HEK293T (cell line): ENCODE measurements around the gene IGF1R.

ENCODE experiments used
- CTCF ChIA-PET: fragments of 350-600 bp; formaldehyde crosslinking; extraction: SDS; loops from one replicate; lab custom pipeline; 2021; ENCODE audit warnings: antibody characterized with exemption, inconsistent platforms; lab: Yijun Ruan, JAX
- POLR2A ChIA-PET: fragments of 350-600 bp; formaldehyde crosslinking; extraction: SDS; loops from one replicate; lab custom pipeline; 2020; ENCODE audit warnings: antibody characterized with exemption, inconsistent platforms; lab: Yijun Ruan, JAX
- DNase-seq: peaks from one replicate; pipeline ENCODE4 v3.0.0; 2012; ENCODE audit warnings: mixed read lengths; ENCODE audit errors: extremely low spot score
- ARNT ChIP-seq: fragments of 450-650 bp; IDR thresholded peaks from 2 replicates; pipeline ENCODE4 v1.6.1; 2017; ENCODE audit warnings: mild to moderate bottlenecking
- BHLHE40 ChIP-seq: fragments of 450-650 bp; IDR thresholded peaks from 2 replicates; pipeline ENCODE4 v1.6.1; 2016; ENCODE audit warnings: mild to moderate bottlenecking, moderate library complexity, borderline replicate concordance
- CTBP1 ChIP-seq: fragments of 450-650 bp; IDR thresholded peaks from 2 replicates; pipeline ENCODE4 v1.6.1; 2016; ENCODE audit warnings: borderline replicate concordance
- ELF4 ChIP-seq: fragments of 450-650 bp; IDR thresholded peaks from 2 replicates; pipeline ENCODE4 v1.6.1; 2017; ENCODE audit warnings: antibody characterized with exemption
- FOXA1 ChIP-seq: fragments of 450-650 bp; IDR thresholded peaks from 2 replicates; pipeline ENCODE4 v1.6.1; 2016; ENCODE audit warnings: mild to moderate bottlenecking
- FOXK2 ChIP-seq: fragments of 450-650 bp; IDR thresholded peaks from 2 replicates; pipeline ENCODE4 v1.6.1; 2016; ENCODE audit warnings: mild to moderate bottlenecking
- FOXM1 ChIP-seq: fragments of 450-650 bp; IDR thresholded peaks from 2 replicates; pipeline ENCODE4 v1.6.1; 2017; ENCODE audit warnings: mild to moderate bottlenecking, borderline replicate concordance
- HDGF ChIP-seq: fragments of 450-650 bp; IDR thresholded peaks from 2 replicates; pipeline ENCODE4 v1.6.1; 2017; ENCODE audit warnings: antibody characterized with exemption, borderline replicate concordance
- L3MBTL2 ChIP-seq: fragments of 450-650 bp; conservative IDR thresholded peaks from 2 replicates; pipeline ENCODE4 v1.6.1; 2016; ENCODE audit warnings: mild to moderate bottlenecking
- LEF1 ChIP-seq: fragments of 450-650 bp; IDR thresholded peaks from 2 replicates; pipeline ENCODE4 v1.6.1; 2017; ENCODE audit warnings: mild to moderate bottlenecking, borderline replicate concordance
- NFRKB ChIP-seq: fragments of 450-650 bp; IDR thresholded peaks from 2 replicates; pipeline ENCODE4 v1.6.1; 2016; ENCODE audit warnings: mild to moderate bottlenecking, moderate library complexity
- SP1 ChIP-seq: fragments of 450-650 bp; IDR thresholded peaks from 2 replicates; pipeline ENCODE4 v1.6.1; 2017
- SUZ12 ChIP-seq: fragments of 450-650 bp; IDR thresholded peaks from 2 replicates; pipeline ENCODE4 v1.6.1; 2016; ENCODE audit warnings: mild to moderate bottlenecking
- TARDBP ChIP-seq: fragments of 450-650 bp; IDR thresholded peaks from 2 replicates; pipeline ENCODE4 v1.6.1; 2016
- ZNF384 ChIP-seq: fragments of 450-650 bp; IDR thresholded peaks from 2 replicates; pipeline ENCODE4 v1.6.1; 2016
- TF ChIP-seq, protein P1 (sequence below): fragments of 450-650 bp; IDR thresholded peaks from 2 replicates; pipeline ENCODE4 v1.6.1; 2016

Gene IGF1R

DNA sequence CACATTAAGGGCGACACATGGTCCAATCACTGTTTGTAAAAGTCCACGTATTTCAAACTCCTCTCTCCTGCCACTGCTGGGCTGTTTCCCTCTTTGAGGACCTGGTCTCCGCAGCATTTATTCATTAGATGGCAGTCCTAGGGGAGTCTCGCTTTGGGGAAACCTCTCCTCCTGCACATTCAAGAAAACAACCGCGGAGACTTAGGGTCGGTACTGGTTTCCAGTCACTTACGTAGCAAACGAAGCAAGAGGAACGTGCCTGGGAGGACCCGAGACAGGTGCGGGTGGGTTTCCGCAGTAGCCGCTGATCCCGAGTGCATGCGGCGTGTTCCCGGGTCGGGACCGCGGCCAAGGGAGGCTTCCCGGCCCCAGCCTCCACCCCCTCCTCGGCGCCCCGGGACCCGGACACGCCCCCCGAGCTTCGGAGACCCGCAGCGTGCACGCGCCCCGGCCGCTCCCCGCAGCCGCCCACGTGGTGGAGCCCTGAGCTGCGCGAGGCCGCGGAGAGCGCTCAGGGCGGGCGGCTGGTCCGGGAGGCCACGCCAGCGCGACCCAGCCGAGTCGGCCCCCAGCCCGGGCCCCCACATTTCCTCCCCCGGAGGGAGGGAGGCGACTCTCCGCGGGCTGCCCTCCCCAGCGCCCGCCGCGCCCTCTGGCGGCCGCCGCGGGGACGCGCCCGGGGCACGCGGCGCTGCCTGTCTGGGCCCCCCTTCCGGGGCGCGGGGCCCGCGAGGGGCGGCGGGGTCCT is 1.1 kb upstream of the IGF1R start:
- CTCF ChIA-PET = interaction anchor here (0.7 to 1.4 kb wide), 11 partner anchors 14 to 351 kb away, joined by 3 to 7 read pairs (median 3); no protein-coding TSS in a partner anchor
- DNase-seq = peak; percentile 77
- TF ChIP-seq ARNT (peak; percentile 67; the same call in 1 of the 2 replicates), SP1 (no peak), BHLHE40 (no peak), CTBP1 (no peak), L3MBTL2 (peak; percentile 78), ZNF384 (no peak), ELF4 (no peak), FOXA1 (no peak), LEF1 (peak; percentile 79; the same call in 1 of the 2 replicates), FOXM1 (peak; percentile 95)
- TF ChIP-seq, protein P1, sequence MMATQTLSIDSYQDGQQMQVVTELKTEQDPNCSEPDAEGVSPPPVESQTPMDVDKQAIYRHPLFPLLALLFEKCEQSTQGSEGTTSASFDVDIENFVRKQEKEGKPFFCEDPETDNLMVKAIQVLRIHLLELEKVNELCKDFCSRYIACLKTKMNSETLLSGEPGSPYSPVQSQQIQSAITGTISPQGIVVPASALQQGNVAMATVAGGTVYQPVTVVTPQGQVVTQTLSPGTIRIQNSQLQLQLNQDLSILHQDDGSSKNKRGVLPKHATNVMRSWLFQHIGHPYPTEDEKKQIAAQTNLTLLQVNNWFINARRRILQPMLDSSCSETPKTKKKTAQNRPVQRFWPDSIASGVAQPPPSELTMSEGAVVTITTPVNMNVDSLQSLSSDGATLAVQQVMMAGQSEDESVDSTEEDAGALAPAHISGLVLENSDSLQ = no peak; the same call in 1 of the 2 replicates
- POLR2A ChIA-PET = interaction anchor here (1.1 to 2.5 kb wide), 8 partner anchors 16 to 209 kb away, joined by 3 to 12 read pairs (median 5); no protein-coding TSS in a partner anchor

DNA sequence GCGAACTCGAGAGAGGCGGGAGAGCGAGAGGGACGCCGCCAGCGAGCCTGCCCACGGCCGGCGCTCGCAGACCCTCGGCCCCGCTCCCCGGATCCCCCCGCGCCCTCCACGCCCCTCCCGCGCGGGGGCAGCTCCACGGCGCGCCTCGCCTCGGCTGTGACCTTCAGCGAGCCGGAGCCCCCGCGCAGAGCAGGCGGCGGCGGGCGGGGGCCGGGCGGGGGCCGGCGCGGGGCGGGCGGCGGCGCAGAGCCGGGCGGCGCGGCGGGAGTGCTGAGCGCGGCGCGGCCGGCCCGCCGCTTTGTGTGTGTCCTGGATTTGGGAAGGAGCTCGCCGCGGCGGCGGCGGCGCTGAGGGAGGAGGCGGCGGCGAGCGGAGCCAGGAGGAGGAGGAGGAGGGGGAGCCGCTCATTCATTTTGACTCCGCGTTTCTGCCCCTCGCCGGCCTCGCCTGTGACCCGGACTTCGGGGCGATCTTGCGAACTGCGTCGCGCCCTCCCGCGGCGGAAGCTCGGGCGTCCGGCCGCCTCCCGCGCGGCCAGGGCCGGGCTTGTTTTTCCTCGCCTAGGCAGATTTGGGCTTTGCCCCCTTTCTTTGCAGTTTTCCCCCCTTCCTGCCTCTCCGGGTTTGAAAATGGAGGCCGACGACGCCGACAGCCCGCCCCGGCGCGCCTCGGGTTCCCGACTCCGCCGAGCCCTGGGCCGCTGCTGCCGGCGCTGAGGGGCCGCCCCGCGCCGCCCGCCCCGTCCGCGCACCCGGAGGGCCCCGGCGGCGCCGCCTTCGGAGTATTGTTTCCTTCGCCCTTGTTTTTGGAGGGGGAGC is 524 bp downstream of the IGF1R start:
- DNase-seq = peak; percentile 43
- ChIA-PET POLR2A (interaction anchor here (0.7 to 2.5 kb wide), 6 partner anchors 11 to 201 kb away, joined by 3 to 12 read pairs (median 4); no protein-coding TSS in a partner anchor), CTCF (interaction anchor here (0.8 to 1.4 kb wide), 3 partner anchors 39 to 130 kb away, joined by 3 to 6 read pairs (median 5); no protein-coding TSS in a partner anchor)
- TF ChIP-seq CTBP1 (no peak), SUZ12 (no peak), ARNT (no peak), HDGF (no peak), ZNF384 (no peak), FOXK2 (no peak)

- ChIA-PET POLR2A (interaction anchor here (0.7 to 2.5 kb wide), 6 partner anchors 11 to 200 kb away, joined by 3 to 12 read pairs (median 4); no protein-coding TSS in a partner anchor), CTCF (interaction anchor here (0.8 to 1.4 kb wide), 3 partner anchors 40 to 131 kb away, joined by 3 to 6 read pairs (median 5); no protein-coding TSS in a partner anchor)
- DNase-seq = peak; percentile 31
- TF ChIP-seq SP1 = no peak
- TF ChIP-seq FOXK2 = no peak
- no peak for TF ChIP-seq ARNT
- no peak for TF ChIP-seq CTBP1
- no peak for TF ChIP-seq BHLHE40
- no peak for TF ChIP-seq LEF1
- TF ChIP-seq HDGF = no peak
- TF ChIP-seq TARDBP = no peak
- no peak for TF ChIP-seq NFRKB
- TF ChIP-seq FOXA1 = no peak
- no peak for TF ChIP-seq L3MBTL2
- TF ChIP-seq, protein P1 = no peak
- no peak for TF ChIP-seq FOXM1
- no peak for TF ChIP-seq ELF4
- TF ChIP-seq ZNF384 = no peak
- no peak for TF ChIP-seq SUZ12
Observed at GRCh38 chr15:98649472-98650416, 1.4 kb downstream of the IGF1R start.

DNA sequence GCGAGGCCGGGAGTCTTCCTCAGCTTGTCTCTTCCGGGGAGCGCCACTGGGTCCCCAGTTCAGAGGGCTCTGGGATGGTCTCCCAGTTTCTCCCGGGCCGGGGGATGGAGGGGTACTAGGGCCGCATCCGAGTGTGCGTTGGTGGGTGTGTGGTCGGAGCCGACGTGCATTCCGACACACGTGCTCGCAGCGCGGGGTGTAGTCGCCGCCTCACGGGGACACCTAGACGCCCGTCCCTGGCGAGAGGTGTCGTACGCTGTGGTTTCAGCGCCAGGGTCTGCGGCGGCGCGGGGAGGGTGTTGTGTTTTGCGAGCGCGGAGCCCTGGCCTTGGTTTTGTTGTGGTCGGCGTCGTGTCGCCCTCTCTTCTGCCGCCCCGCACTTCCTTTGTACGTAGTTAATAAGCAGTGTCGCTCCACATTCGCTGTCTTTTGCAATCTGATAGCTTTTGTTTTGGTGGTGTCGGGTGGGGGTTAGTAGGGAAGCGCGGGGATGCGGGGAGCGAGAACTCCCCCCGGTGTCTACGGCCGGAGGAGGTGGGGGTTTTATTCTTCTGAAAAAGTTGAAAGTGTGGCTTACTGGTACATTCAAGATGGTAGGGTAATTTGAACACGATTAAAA is 2.2 kb downstream of the IGF1R start:
- POLR2A ChIA-PET = interaction anchor here (1.7 kb wide), 1 partner anchor 201 kb away, joined by 4 read pairs; no protein-coding TSS in a partner anchor
- CTCF ChIA-PET = no interaction called here
- TF ChIP-seq SUZ12 = no peak
- peak; percentile 98 for TF ChIP-seq L3MBTL2
- DNase-seq = peak; percentile 41

DNA sequence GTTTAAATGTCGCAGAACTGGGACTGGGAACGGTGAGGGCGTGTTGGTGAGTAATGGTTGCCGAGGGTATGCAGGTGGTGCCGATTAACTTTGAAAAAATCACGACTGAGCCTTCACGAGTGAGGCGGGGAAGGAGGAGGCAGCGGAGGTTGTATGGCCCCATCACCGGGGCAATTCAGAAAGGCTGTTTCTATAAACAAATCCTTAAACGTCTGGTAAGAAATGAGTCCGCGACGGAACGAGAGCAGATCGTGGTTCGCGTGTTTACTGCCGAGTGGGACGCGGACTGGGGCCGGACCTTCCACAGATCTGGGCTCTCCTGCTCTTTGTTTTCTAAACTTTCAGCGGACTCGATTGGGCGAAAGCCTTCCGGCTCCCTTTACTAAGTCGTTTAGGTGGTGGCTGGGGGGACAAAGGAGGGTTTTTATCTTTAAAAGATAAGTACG is 2.7 kb downstream of the IGF1R start:
- POLR2A ChIA-PET = interaction anchor here (1.7 kb wide), 1 partner anchor 200 kb away, joined by 4 read pairs; no protein-coding TSS in a partner anchor
- no peak for DNase-seq
- CTCF ChIA-PET = interaction anchor here (0.5 to 1.2 kb wide), 2 partner anchors 132 to 1068 kb away, joined by 4 read pairs; no protein-coding TSS in a partner anchor
- peak; percentile 35; the same call in 1 of the 2 replicates for TF ChIP-seq TARDBP
- TF ChIP-seq FOXA1 = no peak
- TF ChIP-seq CTBP1 = 0 out of 2 replicates have a peak, but pooled peaks have one; percentile 26
